Astrocyte (in vitro differentiated cells and primary cell): Measurements from ENCODE around the gene SARNP.

Experiments used
- EZH2 ChIP-seq: IDR thresholded peaks from 2 replicates; pipeline ENCODE4 v1.6.1; 2012; ENCODE audit warnings: mild to moderate bottlenecking, low read length, inconsistent platforms; ENCODE audit not compliant: insufficient read depth
- TF ChIP-seq, protein P1 (sequence below): IDR thresholded peaks from 2 replicates; pipeline ENCODE4 v1.5.1; 2011; ENCODE audit warnings: low read depth, mild to moderate bottlenecking, inconsistent platforms, low read length, moderate library complexity; ENCODE audit not compliant: insufficient read depth

GRCh38 chr12:55780685-55781084 is 36.8 kb downstream of the SARNP start:
- TF ChIP-seq EZH2 = no peak
- TF ChIP-seq, protein P1, sequence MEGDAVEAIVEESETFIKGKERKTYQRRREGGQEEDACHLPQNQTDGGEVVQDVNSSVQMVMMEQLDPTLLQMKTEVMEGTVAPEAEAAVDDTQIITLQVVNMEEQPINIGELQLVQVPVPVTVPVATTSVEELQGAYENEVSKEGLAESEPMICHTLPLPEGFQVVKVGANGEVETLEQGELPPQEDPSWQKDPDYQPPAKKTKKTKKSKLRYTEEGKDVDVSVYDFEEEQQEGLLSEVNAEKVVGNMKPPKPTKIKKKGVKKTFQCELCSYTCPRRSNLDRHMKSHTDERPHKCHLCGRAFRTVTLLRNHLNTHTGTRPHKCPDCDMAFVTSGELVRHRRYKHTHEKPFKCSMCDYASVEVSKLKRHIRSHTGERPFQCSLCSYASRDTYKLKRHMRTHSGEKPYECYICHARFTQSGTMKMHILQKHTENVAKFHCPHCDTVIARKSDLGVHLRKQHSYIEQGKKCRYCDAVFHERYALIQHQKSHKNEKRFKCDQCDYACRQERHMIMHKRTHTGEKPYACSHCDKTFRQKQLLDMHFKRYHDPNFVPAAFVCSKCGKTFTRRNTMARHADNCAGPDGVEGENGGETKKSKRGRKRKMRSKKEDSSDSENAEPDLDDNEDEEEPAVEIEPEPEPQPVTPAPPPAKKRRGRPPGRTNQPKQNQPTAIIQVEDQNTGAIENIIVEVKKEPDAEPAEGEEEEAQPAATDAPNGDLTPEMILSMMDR = no peak
